Measurements from ENCODE around the gene TCEAL7. TPM values are rescaled to one million over a fixed set of nuclear protein-coding genes. Genes with fewer than 3 reads are reported as not detected.

The TCEAL7 gene
- total and polyA plus RNA-seq, 9 of the 15 experiments (the other 6 are each of a cell fraction or from before 2014, with no cell fraction given): 0.07 to 0.34 (median 0.13) TPM; not detected in 4

GRCh38 chrX:103310555-103311398 lies 19.3 kb upstream of the TCEAL7 start, which contains the start of gene BEX2 (continued):
- TF ChIP-seq, protein P1, sequence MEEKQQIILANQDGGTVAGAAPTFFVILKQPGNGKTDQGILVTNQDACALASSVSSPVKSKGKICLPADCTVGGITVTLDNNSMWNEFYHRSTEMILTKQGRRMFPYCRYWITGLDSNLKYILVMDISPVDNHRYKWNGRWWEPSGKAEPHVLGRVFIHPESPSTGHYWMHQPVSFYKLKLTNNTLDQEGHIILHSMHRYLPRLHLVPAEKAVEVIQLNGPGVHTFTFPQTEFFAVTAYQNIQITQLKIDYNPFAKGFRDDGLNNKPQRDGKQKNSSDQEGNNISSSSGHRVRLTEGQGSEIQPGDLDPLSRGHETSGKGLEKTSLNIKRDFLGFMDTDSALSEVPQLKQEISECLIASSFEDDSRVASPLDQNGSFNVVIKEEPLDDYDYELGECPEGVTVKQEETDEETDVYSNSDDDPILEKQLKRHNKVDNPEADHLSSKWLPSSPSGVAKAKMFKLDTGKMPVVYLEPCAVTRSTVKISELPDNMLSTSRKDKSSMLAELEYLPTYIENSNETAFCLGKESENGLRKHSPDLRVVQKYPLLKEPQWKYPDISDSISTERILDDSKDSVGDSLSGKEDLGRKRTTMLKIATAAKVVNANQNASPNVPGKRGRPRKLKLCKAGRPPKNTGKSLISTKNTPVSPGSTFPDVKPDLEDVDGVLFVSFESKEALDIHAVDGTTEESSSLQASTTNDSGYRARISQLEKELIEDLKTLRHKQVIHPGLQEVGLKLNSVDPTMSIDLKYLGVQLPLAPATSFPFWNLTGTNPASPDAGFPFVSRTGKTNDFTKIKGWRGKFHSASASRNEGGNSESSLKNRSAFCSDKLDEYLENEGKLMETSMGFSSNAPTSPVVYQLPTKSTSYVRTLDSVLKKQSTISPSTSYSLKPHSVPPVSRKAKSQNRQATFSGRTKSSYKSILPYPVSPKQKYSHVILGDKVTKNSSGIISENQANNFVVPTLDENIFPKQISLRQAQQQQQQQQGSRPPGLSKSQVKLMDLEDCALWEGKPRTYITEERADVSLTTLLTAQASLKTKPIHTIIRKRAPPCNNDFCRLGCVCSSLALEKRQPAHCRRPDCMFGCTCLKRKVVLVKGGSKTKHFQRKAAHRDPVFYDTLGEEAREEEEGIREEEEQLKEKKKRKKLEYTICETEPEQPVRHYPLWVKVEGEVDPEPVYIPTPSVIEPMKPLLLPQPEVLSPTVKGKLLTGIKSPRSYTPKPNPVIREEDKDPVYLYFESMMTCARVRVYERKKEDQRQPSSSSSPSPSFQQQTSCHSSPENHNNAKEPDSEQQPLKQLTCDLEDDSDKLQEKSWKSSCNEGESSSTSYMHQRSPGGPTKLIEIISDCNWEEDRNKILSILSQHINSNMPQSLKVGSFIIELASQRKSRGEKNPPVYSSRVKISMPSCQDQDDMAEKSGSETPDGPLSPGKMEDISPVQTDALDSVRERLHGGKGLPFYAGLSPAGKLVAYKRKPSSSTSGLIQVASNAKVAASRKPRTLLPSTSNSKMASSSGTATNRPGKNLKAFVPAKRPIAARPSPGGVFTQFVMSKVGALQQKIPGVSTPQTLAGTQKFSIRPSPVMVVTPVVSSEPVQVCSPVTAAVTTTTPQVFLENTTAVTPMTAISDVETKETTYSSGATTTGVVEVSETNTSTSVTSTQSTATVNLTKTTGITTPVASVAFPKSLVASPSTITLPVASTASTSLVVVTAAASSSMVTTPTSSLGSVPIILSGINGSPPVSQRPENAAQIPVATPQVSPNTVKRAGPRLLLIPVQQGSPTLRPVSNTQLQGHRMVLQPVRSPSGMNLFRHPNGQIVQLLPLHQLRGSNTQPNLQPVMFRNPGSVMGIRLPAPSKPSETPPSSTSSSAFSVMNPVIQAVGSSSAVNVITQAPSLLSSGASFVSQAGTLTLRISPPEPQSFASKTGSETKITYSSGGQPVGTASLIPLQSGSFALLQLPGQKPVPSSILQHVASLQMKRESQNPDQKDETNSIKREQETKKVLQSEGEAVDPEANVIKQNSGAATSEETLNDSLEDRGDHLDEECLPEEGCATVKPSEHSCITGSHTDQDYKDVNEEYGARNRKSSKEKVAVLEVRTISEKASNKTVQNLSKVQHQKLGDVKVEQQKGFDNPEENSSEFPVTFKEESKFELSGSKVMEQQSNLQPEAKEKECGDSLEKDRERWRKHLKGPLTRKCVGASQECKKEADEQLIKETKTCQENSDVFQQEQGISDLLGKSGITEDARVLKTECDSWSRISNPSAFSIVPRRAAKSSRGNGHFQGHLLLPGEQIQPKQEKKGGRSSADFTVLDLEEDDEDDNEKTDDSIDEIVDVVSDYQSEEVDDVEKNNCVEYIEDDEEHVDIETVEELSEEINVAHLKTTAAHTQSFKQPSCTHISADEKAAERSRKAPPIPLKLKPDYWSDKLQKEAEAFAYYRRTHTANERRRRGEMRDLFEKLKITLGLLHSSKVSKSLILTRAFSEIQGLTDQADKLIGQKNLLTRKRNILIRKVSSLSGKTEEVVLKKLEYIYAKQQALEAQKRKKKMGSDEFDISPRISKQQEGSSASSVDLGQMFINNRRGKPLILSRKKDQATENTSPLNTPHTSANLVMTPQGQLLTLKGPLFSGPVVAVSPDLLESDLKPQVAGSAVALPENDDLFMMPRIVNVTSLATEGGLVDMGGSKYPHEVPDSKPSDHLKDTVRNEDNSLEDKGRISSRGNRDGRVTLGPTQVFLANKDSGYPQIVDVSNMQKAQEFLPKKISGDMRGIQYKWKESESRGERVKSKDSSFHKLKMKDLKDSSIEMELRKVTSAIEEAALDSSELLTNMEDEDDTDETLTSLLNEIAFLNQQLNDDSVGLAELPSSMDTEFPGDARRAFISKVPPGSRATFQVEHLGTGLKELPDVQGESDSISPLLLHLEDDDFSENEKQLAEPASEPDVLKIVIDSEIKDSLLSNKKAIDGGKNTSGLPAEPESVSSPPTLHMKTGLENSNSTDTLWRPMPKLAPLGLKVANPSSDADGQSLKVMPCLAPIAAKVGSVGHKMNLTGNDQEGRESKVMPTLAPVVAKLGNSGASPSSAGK (IDR thresholded peaks at IDR 0.05): no peak
- TF ChIP-seq RAD51 (IDR thresholded peaks at IDR 0.05; ENCODE audit: borderline replicate concordance, low read depth) (peak; percentile 88), ZNF830 (CRISPR knock-in tag; IDR thresholded peaks at IDR 0.05) (no peak), STAT5B (CRISPR knock-in tag; IDR thresholded peaks at IDR 0.05) (no peak), RBM25 (IDR thresholded peaks at IDR 0.05; ENCODE audit: low read depth, low read length, severe bottlenecking) (no peak), KLF16 (IDR thresholded peaks at IDR 0.05) (no peak), MITF (IDR thresholded peaks at IDR 0.05) (0 out of 2 replicates have a peak, but pooled peaks have one; percentile 25), C11orf30 (IDR thresholded peaks at IDR 0.05; ENCODE audit: low read depth) (no peak)
- TF ChIP-seq, protein P2, sequence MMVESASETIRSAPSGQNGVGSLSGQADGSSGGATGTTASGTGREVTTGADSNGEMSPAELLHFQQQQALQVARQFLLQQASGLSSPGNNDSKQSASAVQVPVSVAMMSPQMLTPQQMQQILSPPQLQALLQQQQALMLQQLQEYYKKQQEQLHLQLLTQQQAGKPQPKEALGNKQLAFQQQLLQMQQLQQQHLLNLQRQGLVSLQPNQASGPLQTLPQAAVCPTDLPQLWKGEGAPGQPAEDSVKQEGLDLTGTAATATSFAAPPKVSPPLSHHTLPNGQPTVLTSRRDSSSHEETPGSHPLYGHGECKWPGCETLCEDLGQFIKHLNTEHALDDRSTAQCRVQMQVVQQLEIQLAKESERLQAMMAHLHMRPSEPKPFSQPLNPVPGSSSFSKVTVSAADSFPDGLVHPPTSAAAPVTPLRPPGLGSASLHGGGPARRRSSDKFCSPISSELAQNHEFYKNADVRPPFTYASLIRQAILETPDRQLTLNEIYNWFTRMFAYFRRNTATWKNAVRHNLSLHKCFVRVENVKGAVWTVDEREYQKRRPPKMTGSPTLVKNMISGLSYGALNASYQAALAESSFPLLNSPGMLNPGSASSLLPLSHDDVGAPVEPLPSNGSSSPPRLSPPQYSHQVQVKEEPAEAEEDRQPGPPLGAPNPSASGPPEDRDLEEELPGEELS (CRISPR knock-in tag; IDR thresholded peaks at IDR 0.05; ENCODE audit: borderline replicate concordance): no peak

Measured in K562 (cell line).